Fibroblast of lung (primary cell): Measurements from ENCODE around the gene KLRK1. TPM values are rescaled to one million over a fixed set of nuclear protein-coding genes. Genes with fewer than 3 reads are reported as not detected.
"Not testable (repeated sequence)": the region's sequence is repeated elsewhere in the genome, so short reads cannot be mapped to it uniquely, and the experiment has no call there.

ENCODE experiments used
- DNase-seq, 2 donors: peaks; one replicate each; pipeline versions ENCODE4 v3.0.0 to v3.0.0-alpha.2; 2010; ENCODE audit warnings: low read depth in 2 of 2
- H2AFZ ChIP-seq: 2 replicates; pipeline ENCODE4 v1.5.1; 2012; ENCODE audit warnings: low read length, control low read depth, inconsistent platforms
- H3K27ac ChIP-seq: 2 replicates; pipeline ENCODE4 v1.5.1; 2011; ENCODE audit warnings: low read length, control low read depth; ENCODE audit not compliant: insufficient read depth
- H3K27me3 ChIP-seq: 2 replicates; pipeline ENCODE4 v1.5.1; 2011; ENCODE audit warnings: mild to moderate bottlenecking, low read length; ENCODE audit not compliant: control insufficient read depth, insufficient read depth
- H3K36me3 ChIP-seq: 2 replicates; pipeline ENCODE4 v1.5.1; 2011; ENCODE audit warnings: low read length; ENCODE audit not compliant: control insufficient read depth, insufficient read depth
- H3K4me1 ChIP-seq: 2 replicates; pipeline ENCODE4 v1.5.1; 2011; ENCODE audit warnings: low read length; ENCODE audit not compliant: control insufficient read depth, insufficient read depth; ENCODE audit errors: extremely low read depth
- H3K4me2 ChIP-seq: 2 replicates; pipeline ENCODE4 v1.5.1; 2011; ENCODE audit warnings: low read length, control low read depth; ENCODE audit not compliant: insufficient read depth; ENCODE audit errors: extremely low read depth
- H3K4me3 ChIP-seq, 4 experiments: fragments of 200-600 bp in 1 of 4; sonication (generic) in 1 of 4; replicated peaks in 1 of 4; 2 replicates each; pipeline ENCODE4 v1.5.1; 2011 to 2016; ENCODE audit warnings: low read length in 4 of 4, low read depth in 3 of 4, mild to moderate bottlenecking in 3 of 4, control low read depth in 2 of 4, inconsistent platforms in 1 of 4, mixed read lengths in 1 of 4; ENCODE audit not compliant: insufficient read depth in 1 of 4; ENCODE audit errors: control extremely low read depth in 1 of 4
- H3K79me2 ChIP-seq: 2 replicates; pipeline ENCODE4 v1.5.1; 2012; ENCODE audit warnings: mild to moderate bottlenecking, low read length, inconsistent platforms; ENCODE audit not compliant: control insufficient read depth, insufficient read depth
- H3K9ac ChIP-seq: 2 replicates; pipeline ENCODE4 v1.5.1; 2011; ENCODE audit warnings: mild to moderate bottlenecking, low read length, control low read depth; ENCODE audit not compliant: insufficient read depth
- H3K9me3 ChIP-seq: 2 replicates; pipeline ENCODE4 v1.5.1; 2012; ENCODE audit warnings: low read depth, low read length; ENCODE audit not compliant: control insufficient read depth, insufficient read depth
- H4K20me1 ChIP-seq: 2 replicates; pipeline ENCODE4 v1.5.1; 2011; ENCODE audit warnings: low read length; ENCODE audit not compliant: control insufficient read depth, insufficient read depth; ENCODE audit errors: extremely low read depth
- CTCF ChIP-seq, 2 donors: IDR thresholded peaks in 1 of 2; conservative IDR thresholded peaks in 1 of 2; 1 replicate in 1 of 2; 2 replicates in 1 of 2; pipeline ENCODE4 v1.5.1; 2011 to 2012; ENCODE audit warnings: low read length in 2 of 2, control low read depth in 1 of 2, inconsistent platforms in 1 of 2, low read depth in 1 of 2, mild to moderate bottlenecking in 1 of 2
- EZH2 ChIP-seq: IDR thresholded peaks from 2 replicates; pipeline ENCODE4 v1.5.1; 2012; ENCODE audit warnings: low read length, control low read depth, mild to moderate bottlenecking; ENCODE audit errors: missing control alignments
- polyA plus RNA-seq, 2 donors: library from polyadenylated mRNA; depleted of rRNA in 1 of 2; stranded (reverse) in 1 of 2; unstranded in 1 of 2; fragments of >200 nt; gene quantifications; 2 replicates each; pipeline ENCODE4 v1.2.1, GENCODE V29; 2011 to 2012; ENCODE audit warnings: missing spikeins in 1 of 2
- total RNA-seq: library from RNA; depleted of rRNA; stranded (reverse); fragments of >200 nt; gene quantifications from 2 replicates; pipeline ENCODE4 v1.2.1, GENCODE V29; 2014

KLRK1 gene
- total and polyA plus RNA-seq, 2 donors (not counting 1 experiment from before 2014, with no cell fraction given) = not detected

GRCh38 chr12:10400829-10401228 is 11.0 kb upstream of the KLRK1 start:
- Histone ChIP-seq H3K79me2 (no peaks in the 10 kb centered on the region), H3K4me2 (no peak overlapping the region), H3K4me3 (no peak overlapping the region), H3K36me3 (no peaks in the 10 kb centered on the region), H3K27me3 (no peaks in the 10 kb centered on the region), H3K27ac (no peak overlapping the region), H3K9ac (no peak overlapping the region), H2AFZ (no peak overlapping the region), H3K9me3 (no peaks in the 10 kb centered on the region), H3K4me1 (no peaks in the 10 kb centered on the region), H4K20me1 (no peaks in the 10 kb centered on the region)
- TF ChIP-seq EZH2 (no peak), CTCF (conservative IDR thresholded peaks at IDR 0.05 in 1 of 2, IDR thresholded peaks at IDR 0.05 in 1 of 2; ENCODE audit: low read depth in 1 of 2, low read length in 2 of 2) (no peak)
- DNase-seq = no peak

- H2AFZ ChIP-seq = no peak overlapping the region
- H3K9me3 ChIP-seq = no peaks in the 10 kb centered on the region
- TF ChIP-seq CTCF (conservative IDR thresholded peaks at IDR 0.05 in 1 of 2, IDR thresholded peaks at IDR 0.05 in 1 of 2; ENCODE audit: low read depth in 1 of 2, low read length in 2 of 2) (no peak), EZH2 (no peak)
- DNase-seq = no peak
- H3K27ac ChIP-seq = no peak overlapping the region
- no peaks in the 10 kb centered on the region for H3K79me2 ChIP-seq
- H3K9ac ChIP-seq = no peak overlapping the region
- no peaks in the 10 kb centered on the region for H3K27me3 ChIP-seq
- H3K4me2 ChIP-seq = no peak overlapping the region
- H3K36me3 ChIP-seq = no peaks in the 10 kb centered on the region
- no peaks in the 10 kb centered on the region for H3K4me1 ChIP-seq
- no peak overlapping the region for H3K4me3 ChIP-seq
- no peaks in the 10 kb centered on the region for H4K20me1 ChIP-seq
Measured at GRCh38 chr12:10398168-10398567, 8.3 kb upstream of the KLRK1 start.

GRCh38 chr12:10397296-10397695 is 7.5 kb upstream of the KLRK1 start:
- H3K4me2 ChIP-seq = no peak overlapping the region
- no peak overlapping the region for H2AFZ ChIP-seq
- H4K20me1 ChIP-seq = no peaks in the 10 kb centered on the region
- no peaks in the 10 kb centered on the region for H3K9me3 ChIP-seq
- TF ChIP-seq EZH2 = no peak
- no peak for TF ChIP-seq CTCF (conservative IDR thresholded peaks at IDR 0.05 in 1 of 2, IDR thresholded peaks at IDR 0.05 in 1 of 2; ENCODE audit: low read depth in 1 of 2, low read length in 2 of 2)
- H3K9ac ChIP-seq = no peak overlapping the region
- H3K4me1 ChIP-seq = no peaks in the 10 kb centered on the region
- H3K27me3 ChIP-seq = no peaks in the 10 kb centered on the region
- H3K4me3 ChIP-seq = no peak overlapping the region
- no peaks in the 10 kb centered on the region for H3K79me2 ChIP-seq
- no peaks in the 10 kb centered on the region for H3K36me3 ChIP-seq
- H3K27ac ChIP-seq = no peak overlapping the region
- no peak for DNase-seq

GRCh38 chr12:10396176-10396575 is 6.3 kb upstream of the KLRK1 start:
- not testable (repeated sequence) for H4K20me1 ChIP-seq, H2AFZ ChIP-seq, H3K27ac ChIP-seq, H3K36me3 ChIP-seq, DNase-seq, H3K79me2 ChIP-seq, H3K27me3 ChIP-seq, H3K4me3 ChIP-seq, H3K9me3 ChIP-seq, H3K9ac ChIP-seq, H3K4me2 ChIP-seq, H3K4me1 ChIP-seq
